Fibroblast of skin of abdomen (primary cell): ENCODE measurements around the gene MAPK8IP3.

Source experiments
- DNase-seq: peaks from one replicate; pipeline ENCODE4 v3.0.0-alpha.2; 2013

MAPK8IP3 gene

GRCh38 chr16:1816396-1817275 lies 110.6 kb downstream of the MAPK8IP3 start:
- no peak for DNase-seq

GRCh38 chr16:1817276-1817589 lies 111.2 kb downstream of the MAPK8IP3 start:
- no peak for DNase-seq

GRCh38 chr16:1817716-1818115 lies 111.7 kb downstream of the MAPK8IP3 start:
- no peak for DNase-seq

GRCh38 chr16:1818204-1818872 lies 112.3 kb downstream of the MAPK8IP3 start:
- DNase-seq = no peak

GRCh38 chr16:1818873-1819525 lies 113.0 kb downstream of the MAPK8IP3 start:
- no peak for DNase-seq

- no peak for DNase-seq
Measured at GRCh38 chr16:1819611-1820010, 113.6 kb downstream of the MAPK8IP3 start.
